Lower leg skin (tissue), 4 donors: ENCODE results near the gene MDM4. TPM values are rescaled to one million over a fixed set of nuclear protein-coding genes. Genes with fewer than 3 reads are reported as not detected.

Experiments
- DNase-seq, 2 donors: peaks; one replicate each; pipeline ENCODE4 v3.0.0-alpha.2; 2019; ENCODE audit warnings: low spot score in 2 of 2
- H3K4me3 ChIP-seq: fragments of 200-600 bp; sonication (generic); 2 replicates; pipeline ENCODE4 v1.5.1; 2017; ENCODE audit warnings: mild to moderate bottlenecking, low read depth; ENCODE audit not compliant: poor library complexity, severe bottlenecking
- POLR2A ChIP-seq, 2 donors: fragments of 450-650 bp; IDR thresholded peaks; one replicate each; pipeline ENCODE4 v1.6.1; 2016 to 2017; ENCODE audit warnings: antibody characterized with exemption in 2 of 2, mild to moderate bottlenecking in 1 of 2, moderate library complexity in 1 of 2
- WGBS, 2 donors: methylation state at CpG; one replicate each; pipeline ENCODE4 v1.1.5; 2018; 5-methylcytosine and 5-hydroxymethylcytosine counted together
- intact Hi-C: fragments of 100-400 bp; cut with DNase I; formaldehyde crosslinking; loops from one replicate; pipeline ENCODE4 v1.15.0; 2023; ENCODE audit warnings: low total_unique reads
- total RNA-seq, 4 donors: library from RNA; depleted of rRNA; stranded (reverse); fragments of >200 nt; gene quantifications; one replicate each; pipeline ENCODE4 v1.1.0, GENCODE V29; 2016
- TF ChIP-seq, protein P1 (sequence below), 3 donors: fragments of 450-650 bp; IDR thresholded peaks; one replicate each; pipeline ENCODE4 v1.5.1; 2016; ENCODE audit warnings: antibody characterized with exemption in 3 of 3, mild to moderate bottlenecking in 3 of 3, moderate library complexity in 2 of 3

MDM4 gene
- total RNA-seq, 4 donors from 2014 or later: 32.4 to 89.0 (median 43.0) TPM

DNA sequence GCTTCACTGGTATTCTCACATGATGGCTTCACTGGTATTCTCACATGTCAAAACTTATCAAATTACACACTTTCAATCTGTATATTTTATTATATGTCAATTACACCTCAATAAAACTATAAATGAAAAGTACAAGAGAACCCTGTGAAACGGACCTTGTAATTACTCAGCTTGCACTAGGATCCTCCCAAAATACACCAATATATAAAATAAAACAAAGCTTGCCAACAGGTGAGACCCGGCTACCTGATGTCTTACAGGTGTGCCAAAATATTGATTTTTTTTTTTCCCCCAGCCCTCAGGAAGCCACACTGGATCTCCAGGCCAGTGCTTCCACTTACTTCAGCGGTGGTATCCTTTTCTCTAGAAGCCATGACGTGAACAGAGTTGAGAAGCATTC is 44.5 kb upstream of the MDM4 start:
- DNase-seq: no peak
- intact Hi-C loops: no loop called here
- 89 to 94% methylated on average over 4 of the region's 4 CpGs for whole genome bisulfite sequencing, 2 donors
- TF ChIP-seq POLR2A (IDR thresholded peaks at IDR 0.05): no peak
- TF ChIP-seq, protein P1, sequence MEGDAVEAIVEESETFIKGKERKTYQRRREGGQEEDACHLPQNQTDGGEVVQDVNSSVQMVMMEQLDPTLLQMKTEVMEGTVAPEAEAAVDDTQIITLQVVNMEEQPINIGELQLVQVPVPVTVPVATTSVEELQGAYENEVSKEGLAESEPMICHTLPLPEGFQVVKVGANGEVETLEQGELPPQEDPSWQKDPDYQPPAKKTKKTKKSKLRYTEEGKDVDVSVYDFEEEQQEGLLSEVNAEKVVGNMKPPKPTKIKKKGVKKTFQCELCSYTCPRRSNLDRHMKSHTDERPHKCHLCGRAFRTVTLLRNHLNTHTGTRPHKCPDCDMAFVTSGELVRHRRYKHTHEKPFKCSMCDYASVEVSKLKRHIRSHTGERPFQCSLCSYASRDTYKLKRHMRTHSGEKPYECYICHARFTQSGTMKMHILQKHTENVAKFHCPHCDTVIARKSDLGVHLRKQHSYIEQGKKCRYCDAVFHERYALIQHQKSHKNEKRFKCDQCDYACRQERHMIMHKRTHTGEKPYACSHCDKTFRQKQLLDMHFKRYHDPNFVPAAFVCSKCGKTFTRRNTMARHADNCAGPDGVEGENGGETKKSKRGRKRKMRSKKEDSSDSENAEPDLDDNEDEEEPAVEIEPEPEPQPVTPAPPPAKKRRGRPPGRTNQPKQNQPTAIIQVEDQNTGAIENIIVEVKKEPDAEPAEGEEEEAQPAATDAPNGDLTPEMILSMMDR (IDR thresholded peaks at IDR 0.05): no peak
- H3K4me3 ChIP-seq: no peak overlapping the region

DNA sequence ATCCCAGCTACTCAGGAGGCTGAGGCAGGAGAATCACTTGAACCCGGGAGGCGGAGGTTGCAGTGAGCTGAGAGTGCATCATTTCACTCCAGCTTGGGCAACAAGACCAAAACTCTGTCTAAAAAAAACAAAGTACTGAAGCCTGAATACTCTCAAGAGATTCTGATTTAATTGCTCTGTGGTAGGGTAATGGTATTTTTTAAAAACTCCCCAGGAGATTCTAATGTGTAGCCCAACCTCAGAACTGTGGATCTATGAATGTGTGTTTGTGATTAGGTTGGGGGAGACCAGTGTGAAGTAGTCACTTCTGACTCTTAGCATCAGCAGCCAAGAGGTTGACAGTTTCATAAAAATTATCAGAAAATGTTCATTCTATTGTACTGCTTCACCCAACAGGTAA is 43.5 kb upstream of the MDM4 start:
- no peak for TF ChIP-seq POLR2A (IDR thresholded peaks at IDR 0.05)
- TF ChIP-seq, protein P1 (IDR thresholded peaks at IDR 0.05): no peak
- 89 to 90% methylated on average over 2 of the region's 2 CpGs for WGBS, 2 donors
- intact Hi-C loops: no loop called here
- no peak for DNase-seq
- no peak overlapping the region for H3K4me3 ChIP-seq

DNA sequence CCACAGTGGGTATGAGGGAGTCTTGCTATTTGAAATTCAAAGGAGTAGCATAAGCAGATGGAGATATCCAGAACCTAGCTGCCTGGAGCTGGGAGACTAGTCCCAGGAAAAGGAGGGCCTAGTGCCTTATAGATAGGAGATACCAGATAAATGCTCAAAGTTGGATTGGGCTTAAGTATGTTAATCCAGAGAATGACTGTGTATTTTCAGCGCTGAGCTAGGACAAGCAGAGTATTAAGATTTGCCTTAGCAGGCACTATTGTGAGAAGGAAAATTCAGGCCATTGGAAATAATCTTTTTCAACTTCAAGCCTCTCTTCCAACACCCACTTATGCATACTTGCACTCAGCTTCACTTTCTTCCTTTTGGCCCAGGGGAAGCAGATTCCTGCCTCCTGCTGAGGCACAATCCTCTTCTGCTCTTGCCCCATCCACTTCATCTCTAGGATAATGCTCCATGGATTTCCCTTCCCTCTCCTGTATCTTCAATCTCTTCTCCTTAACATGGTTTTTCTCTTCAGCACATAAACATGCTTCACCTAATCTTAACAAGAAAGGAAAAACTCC is 42.7 kb upstream of the MDM4 start:
- intact Hi-C loops: no loop called here
- no peak for DNase-seq
- TF ChIP-seq, protein P1 (IDR thresholded peaks at IDR 0.05): no peak
- TF ChIP-seq POLR2A (IDR thresholded peaks at IDR 0.05): no peak
- 77 to 80% methylated on average over 1 of the region's 1 CpG for WGBS, 2 donors
- H3K4me3 ChIP-seq: no peak overlapping the region

DNA sequence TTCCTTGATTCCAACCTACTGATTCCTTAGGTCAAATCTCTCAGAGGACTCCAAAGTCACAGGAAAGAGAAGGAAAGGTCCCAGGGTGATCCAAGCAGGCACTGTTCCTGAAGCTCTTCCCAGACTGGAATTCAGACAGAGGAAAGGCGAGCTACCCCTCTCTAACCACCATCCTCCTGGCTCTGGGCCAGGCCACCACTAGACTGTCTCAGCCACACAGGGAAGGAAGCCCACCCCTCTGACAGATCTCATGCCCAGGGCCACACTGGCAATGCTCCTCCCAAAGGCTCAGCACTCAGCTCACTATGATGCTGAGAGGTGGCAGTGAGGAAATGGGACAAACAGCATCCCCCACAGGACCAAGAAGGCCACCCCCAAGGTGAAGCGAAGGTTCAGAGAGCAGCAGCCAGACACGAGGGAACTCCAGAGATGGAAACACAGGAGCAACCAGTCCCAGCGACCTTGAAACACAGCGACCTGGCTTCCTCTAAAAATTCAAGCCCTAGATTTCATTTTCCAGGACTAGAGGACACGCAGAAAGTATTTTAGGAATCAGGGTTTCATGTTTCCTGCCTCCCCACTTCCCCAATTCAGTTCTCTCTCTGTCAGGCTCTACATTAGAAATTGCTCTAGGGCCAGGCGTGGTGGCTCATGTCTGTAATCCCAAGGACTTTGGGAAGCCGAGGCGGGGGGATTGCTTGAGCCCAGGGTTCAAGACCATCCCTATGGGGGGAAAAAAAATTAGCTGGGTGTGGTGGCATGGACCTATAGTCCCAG is 40.4 kb upstream of the MDM4 start:
- DNase-seq: no peak
- 63 to 75% methylated on average over 9 of the region's 9 CpGs for WGBS, 2 donors
- no peak for TF ChIP-seq POLR2A (IDR thresholded peaks at IDR 0.05)
- TF ChIP-seq, protein P1 (IDR thresholded peaks at IDR 0.05): no peak
- no peak overlapping the region for H3K4me3 ChIP-seq
- intact Hi-C loops: no loop called here

DNA sequence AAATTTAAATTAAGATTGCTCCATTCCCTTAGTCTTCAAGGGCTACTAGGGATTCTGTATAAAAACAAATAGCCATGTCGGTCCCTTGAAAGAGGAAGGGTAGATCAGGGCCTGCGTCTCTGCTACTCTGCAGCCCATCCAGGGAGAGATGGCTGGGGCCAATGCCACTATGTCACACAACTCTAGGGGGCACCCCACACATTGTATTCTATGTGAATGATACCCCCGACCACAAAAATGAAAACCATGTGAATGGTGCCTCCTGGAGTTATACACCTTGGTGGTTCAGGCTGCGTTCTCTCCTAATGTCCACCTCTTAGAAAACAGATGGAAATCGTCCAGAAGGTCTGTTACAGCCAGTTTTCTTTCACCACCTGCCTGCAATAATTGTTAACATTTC is 39.6 kb upstream of the MDM4 start:
- TF ChIP-seq, protein P1 (IDR thresholded peaks at IDR 0.05): no peak
- no peak for TF ChIP-seq POLR2A (IDR thresholded peaks at IDR 0.05)
- WGBS, 2 donors: 82 to 84% methylated on average over 5 of the region's 5 CpGs
- intact Hi-C loops: no loop called here
- H3K4me3 ChIP-seq: no peak overlapping the region
- DNase-seq: no peak
